Stomach (tissue), 9 donors: ENCODE results near the gene OGT. TPM values are rescaled to one million over a fixed set of nuclear protein-coding genes. Genes with fewer than 3 reads are reported as not detected.
"Not testable (repeated sequence)": the region's sequence is repeated elsewhere in the genome, so short reads cannot be mapped to it uniquely, and the experiment has no call there.

Experiments
- DNase-seq, 2 donors: peaks; one replicate each; pipeline versions ENCODE4 v3.0.0 to v3.0.0-alpha.2; 2013 to 2019
- H3K27ac ChIP-seq, 5 donors: fragments of 200-600 bp in 4 of 5; sonication (generic) in 4 of 5; one replicate each; pipeline ENCODE4 v1.5.1; 2013 to 2019; ENCODE audit warnings: mild to moderate bottlenecking in 1 of 5, moderate library complexity in 1 of 5
- H3K27me3 ChIP-seq, 3 donors: fragments of 200-600 bp; sonication (generic); one replicate each; pipeline ENCODE4 v1.5.1; 2017 to 2019; ENCODE audit warnings: mixed run types in 1 of 3
- H3K36me3 ChIP-seq, 4 donors: fragments of 200-600 bp; sonication (generic); 1 replicate in 3 of 4; 2 replicates in 1 of 4; pipeline ENCODE4 v1.5.1; 2016 to 2019
- H3K4me1 ChIP-seq, 4 donors: fragments of 200-600 bp; sonication (generic); one replicate each; pipeline ENCODE4 v1.5.1; 2016 to 2019
- H3K4me3 ChIP-seq, 4 donors: fragments of 200-600 bp; sonication (generic) in 3 of 4; one replicate each; pipeline ENCODE4 v1.5.1; 2016 to 2019; ENCODE audit warnings: mild to moderate bottlenecking in 1 of 4
- H3K9me3 ChIP-seq, 4 donors: fragments of 200-600 bp; sonication (generic); one replicate each; pipeline ENCODE4 v1.5.1; 2016 to 2019
- EP300 ChIP-seq: sonication (generic); formaldehyde crosslinking; IDR thresholded peaks from one replicate; pipeline ENCODE4 v1.6.1; 2017; ENCODE audit warnings: antibody characterized with exemption
- POLR2A ChIP-seq, 4 donors: fragments of 450-650 bp; IDR thresholded peaks; one replicate each; pipeline ENCODE4 v1.6.1; 2016; ENCODE audit warnings: antibody characterized with exemption in 4 of 4, control low read depth in 2 of 4, mild to moderate bottlenecking in 1 of 4, moderate library complexity in 1 of 4
- POLR2AphosphoS5 ChIP-seq, 3 donors: sonication (generic); formaldehyde crosslinking; IDR thresholded peaks; one replicate each; pipeline ENCODE4 v1.6.1; 2016; ENCODE audit warnings: antibody characterized with exemption in 3 of 3
- WGBS, 5 donors: extraction: QIAGEN DNeasy Blood & Tissue Kit in 3 of 5; methylation state at CpG; one replicate each; pipeline versions ENCODE4 v1.1.5 to v1.1.7; 2013 to 2018; 5-methylcytosine and 5-hydroxymethylcytosine counted together
- intact Hi-C: fragments of 100-400 bp; cut with DNase I; formaldehyde crosslinking; loops from one replicate; pipeline ENCODE4 v1.15.1; 2023; ENCODE audit warnings: low total_unique reads
- polyA plus RNA-seq, 3 donors: library from polyadenylated mRNA; stranded (reverse); fragments of 200-250 nt; gene quantifications; one replicate each; pipeline ENCODE4 v1.2.3, GENCODE V29; 2013
- total RNA-seq, 5 donors: library from RNA; depleted of rRNA; stranded (reverse); fragments of >200 nt; gene quantifications; one replicate each; pipeline versions ENCODE4 v1.1.0 to v1.2.3, GENCODE V29; 2014 to 2016
- TF ChIP-seq, protein P1 (sequence below), 7 experiments: fragments of 450-650 bp in 4 of 7; fragments of 200-600 bp in 3 of 7; sonication (generic) in 3 of 7; IDR thresholded peaks; one replicate each; pipeline ENCODE4 v1.5.1; 2016 to 2019; ENCODE audit warnings: antibody characterized with exemption in 7 of 7, control low read depth in 2 of 7, mild to moderate bottlenecking in 1 of 7
- donor health status: healthy with polysubstance abuse.
- donor health status: Bipolar disorder and iron deficiency.
- donor health status: healthy.

OGT gene
- total and polyA plus RNA-seq, 8 donors: 9.6 to 303 (median 85.9) TPM

DNA sequence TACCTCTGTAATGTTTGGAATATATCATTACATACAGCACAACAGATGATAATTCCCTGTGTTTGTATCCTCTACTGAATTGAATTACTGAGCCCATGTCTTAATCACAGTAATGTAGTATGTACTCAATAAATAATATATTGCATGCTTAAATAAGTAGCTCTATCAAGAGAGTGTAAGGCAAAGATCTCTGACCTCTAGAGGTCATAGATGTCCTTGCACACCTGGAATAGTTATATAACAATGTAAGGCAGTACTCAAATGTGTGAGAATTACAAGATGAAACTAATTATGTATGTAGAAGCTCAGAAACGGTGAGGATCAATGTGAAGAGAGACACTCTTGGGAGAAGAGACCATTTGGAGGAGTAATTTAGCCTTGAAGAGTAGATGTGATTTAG, 31.0 kb downstream of the OGT start:
- peaks cover 26 to 100% (median 100%) of the 10 kb centered on the region in 4 donors for H3K36me3 ChIP-seq
- WGBS, 5 donors: 30 to 84% (median 70%) methylated on average over 1 of the region's 1 CpG

GRCh38 chrX:71565474-71566041, 32.7 kb downstream of the OGT start:
- WGBS, 5 donors: 50 to 72% (median 60%) methylated on average over 9 of the region's 9 CpGs
- Histone ChIP-seq H3K27me3 (no peaks in the 10 kb centered on the region), H3K4me1 (peaks cover 0 to 8% (median 0%) of the 10 kb centered on the region in 4 donors), H3K36me3 (peaks cover 26 to 99% (median 98%) of the 10 kb centered on the region in 4 donors), H3K9me3 (no peaks in the 10 kb centered on the region), H3K4me3 (no peak overlapping the region), H3K27ac (no peak overlapping the region)
- intact Hi-C loops: no loop called here
- no peak for DNase-seq
- TF ChIP-seq POLR2A (IDR thresholded peaks at IDR 0.05): no peak
- TF ChIP-seq, protein P1, sequence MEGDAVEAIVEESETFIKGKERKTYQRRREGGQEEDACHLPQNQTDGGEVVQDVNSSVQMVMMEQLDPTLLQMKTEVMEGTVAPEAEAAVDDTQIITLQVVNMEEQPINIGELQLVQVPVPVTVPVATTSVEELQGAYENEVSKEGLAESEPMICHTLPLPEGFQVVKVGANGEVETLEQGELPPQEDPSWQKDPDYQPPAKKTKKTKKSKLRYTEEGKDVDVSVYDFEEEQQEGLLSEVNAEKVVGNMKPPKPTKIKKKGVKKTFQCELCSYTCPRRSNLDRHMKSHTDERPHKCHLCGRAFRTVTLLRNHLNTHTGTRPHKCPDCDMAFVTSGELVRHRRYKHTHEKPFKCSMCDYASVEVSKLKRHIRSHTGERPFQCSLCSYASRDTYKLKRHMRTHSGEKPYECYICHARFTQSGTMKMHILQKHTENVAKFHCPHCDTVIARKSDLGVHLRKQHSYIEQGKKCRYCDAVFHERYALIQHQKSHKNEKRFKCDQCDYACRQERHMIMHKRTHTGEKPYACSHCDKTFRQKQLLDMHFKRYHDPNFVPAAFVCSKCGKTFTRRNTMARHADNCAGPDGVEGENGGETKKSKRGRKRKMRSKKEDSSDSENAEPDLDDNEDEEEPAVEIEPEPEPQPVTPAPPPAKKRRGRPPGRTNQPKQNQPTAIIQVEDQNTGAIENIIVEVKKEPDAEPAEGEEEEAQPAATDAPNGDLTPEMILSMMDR (IDR thresholded peaks at IDR 0.05): no peak
- TF ChIP-seq EP300: no peak
- TF ChIP-seq POLR2AphosphoS5 (IDR thresholded peaks at IDR 0.05): no peak

More for the DNA sequence above, 31.0 kb downstream of the OGT start:
- no peak for DNase-seq
- intact Hi-C loops: no loop called here
- no peak for TF ChIP-seq EP300
- TF ChIP-seq POLR2AphosphoS5 (IDR thresholded peaks at IDR 0.05): no peak
- TF ChIP-seq, protein P1 (IDR thresholded peaks at IDR 0.05): no peak
- no peak for TF ChIP-seq POLR2A (IDR thresholded peaks at IDR 0.05)
- Histone ChIP-seq H3K9me3 (no peaks in the 10 kb centered on the region), H3K27me3 (no peaks in the 10 kb centered on the region), H3K4me3 (no peak overlapping the region), H3K4me1 (peaks cover 0 to 8% (median 0%) of the 10 kb centered on the region in 4 donors), H3K27ac (no peak overlapping the region)

DNA sequence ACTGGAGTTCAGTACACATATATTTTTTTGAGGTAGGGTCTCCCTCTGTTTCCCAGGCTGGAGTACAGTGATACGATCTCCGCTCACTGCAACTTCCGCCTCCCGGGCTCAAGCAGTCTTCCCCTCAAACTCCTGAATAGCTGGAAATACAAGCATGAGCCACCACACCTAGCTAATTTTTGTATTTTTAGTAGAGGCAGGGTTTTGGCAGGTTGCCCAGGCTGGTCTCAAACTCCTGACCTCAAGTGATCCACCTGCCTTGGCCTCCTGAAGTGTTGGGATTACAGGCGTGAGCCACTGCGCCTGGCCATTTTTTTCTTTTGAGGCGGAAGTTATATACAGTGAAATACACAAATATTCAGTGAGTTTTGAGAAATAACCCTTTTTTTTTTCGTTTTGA, 38.5 kb downstream of the OGT start:
- WGBS, 5 donors: 81 to 90% (median 81%) methylated on average over 8 of the region's 8 CpGs
- H3K4me1 ChIP-seq, DNase-seq, intact Hi-C loops, H3K9me3 ChIP-seq, H3K27ac ChIP-seq, H3K27me3 ChIP-seq, H3K4me3 ChIP-seq: not testable (repeated sequence)
- H3K36me3 ChIP-seq: peaks cover 8 to 99% (median 97%) of the 10 kb centered on the region in 4 donors

- no peaks in the 10 kb centered on the region for H3K9me3 ChIP-seq
- no peak for DNase-seq
- intact Hi-C loops: no loop called here
- no peaks in the 10 kb centered on the region for H3K27me3 ChIP-seq
- H3K27ac ChIP-seq: no peak overlapping the region
- H3K36me3 ChIP-seq: peaks cover 8 to 89% (median 84%) of the 10 kb centered on the region in 4 donors
- 53 to 89% (median 66%) methylated on average over 2 of the region's 2 CpGs for WGBS, 5 donors
- no peaks in the 10 kb centered on the region for H3K4me1 ChIP-seq
- TF ChIP-seq POLR2A (IDR thresholded peaks at IDR 0.05): no peak
- TF ChIP-seq, protein P1 (IDR thresholded peaks at IDR 0.05): no peak
- no peak for TF ChIP-seq EP300
- no peak for TF ChIP-seq POLR2AphosphoS5 (IDR thresholded peaks at IDR 0.05)
- H3K4me3 ChIP-seq: no peak overlapping the region
Measured at GRCh38 chrX:71573590-71573989, 40.7 kb downstream of the OGT start.

DNA sequence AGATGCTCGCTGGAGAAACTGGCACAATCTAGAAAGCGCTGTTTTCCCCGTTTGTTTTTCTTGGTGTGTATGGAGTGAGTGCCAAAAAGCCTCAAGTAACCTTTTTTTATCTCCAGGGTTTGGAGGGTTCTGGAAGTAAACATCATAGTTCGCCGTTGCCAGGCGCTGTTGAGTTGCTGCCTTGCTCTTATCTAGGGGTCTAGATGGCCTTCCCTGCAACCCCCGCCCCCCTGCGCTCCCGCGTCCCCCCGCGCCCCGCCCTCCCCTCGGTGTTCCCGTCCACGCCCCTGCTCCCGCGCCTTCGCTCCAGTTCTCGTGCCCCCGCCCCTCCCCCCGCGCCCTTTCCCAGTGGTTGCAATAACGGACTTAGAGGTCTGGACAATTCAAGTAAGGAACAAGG, 44.8 kb downstream of the OGT start:
- H3K27me3 ChIP-seq: no peaks in the 10 kb centered on the region
- H3K4me1 ChIP-seq: no peaks in the 10 kb centered on the region
- no peak for DNase-seq
- intact Hi-C loops: no loop called here
- WGBS, 5 donors: 36 to 81% (median 71%) methylated on average over 14 to 24 of the region's 24 CpGs
- no peak overlapping the region for H3K27ac ChIP-seq
- peaks cover 5 to 55% (median 46%) of the 10 kb centered on the region in 4 donors for H3K36me3 ChIP-seq
- TF ChIP-seq POLR2A (IDR thresholded peaks at IDR 0.05) (no peak), EP300 (no peak), POLR2AphosphoS5 (IDR thresholded peaks at IDR 0.05) (no peak)
- TF ChIP-seq, protein P1 (IDR thresholded peaks at IDR 0.05): no peak
- no peaks in the 10 kb centered on the region for H3K9me3 ChIP-seq
- H3K4me3 ChIP-seq: no peak overlapping the region
